AML-193 (cell line): ENCODE results near the gene TBC1D22A.
"Not testable (repeated sequence)": the region's sequence is repeated elsewhere in the genome, so short reads cannot be mapped to it uniquely, and the experiment has no call there.

ENCODE experiments used
- DNase-seq, 2 experiments: peaks; one replicate each; lab custom pipeline; 2025; lab: John Stamatoyannopoulos, UW

Gene TBC1D22A

DNA sequence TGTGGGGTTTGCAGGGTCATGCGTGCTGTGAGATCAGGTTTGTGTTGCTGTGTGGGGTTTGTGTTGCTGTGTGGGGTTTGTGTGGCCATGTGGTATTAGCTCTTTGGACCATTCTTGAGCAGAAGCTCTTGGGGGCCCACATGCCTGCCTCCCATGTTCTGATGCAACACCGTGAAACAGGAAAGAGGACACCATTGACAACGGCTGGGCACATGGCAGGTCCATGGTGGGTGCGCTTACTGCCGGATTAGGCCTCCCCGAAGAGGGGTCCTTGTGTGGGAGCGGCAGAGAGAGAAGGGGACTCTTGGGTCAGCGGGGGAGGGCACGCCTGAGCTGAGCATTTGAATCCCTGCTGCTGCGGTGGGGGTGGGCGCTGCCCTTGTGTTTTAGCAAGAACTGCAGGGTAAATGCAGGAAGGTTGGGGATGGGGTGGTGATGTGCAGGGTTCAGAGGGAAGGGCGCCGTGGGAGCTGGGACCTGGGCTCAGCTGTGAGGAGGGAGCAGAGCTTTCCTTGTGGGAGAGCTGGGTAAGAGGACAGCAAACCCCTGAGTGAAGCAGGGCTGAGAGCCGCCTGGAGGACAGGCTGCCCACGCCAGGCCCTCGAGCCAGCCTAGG is 361.5 kb downstream of the TBC1D22A start:
- no peak for DNase-seq

DNA sequence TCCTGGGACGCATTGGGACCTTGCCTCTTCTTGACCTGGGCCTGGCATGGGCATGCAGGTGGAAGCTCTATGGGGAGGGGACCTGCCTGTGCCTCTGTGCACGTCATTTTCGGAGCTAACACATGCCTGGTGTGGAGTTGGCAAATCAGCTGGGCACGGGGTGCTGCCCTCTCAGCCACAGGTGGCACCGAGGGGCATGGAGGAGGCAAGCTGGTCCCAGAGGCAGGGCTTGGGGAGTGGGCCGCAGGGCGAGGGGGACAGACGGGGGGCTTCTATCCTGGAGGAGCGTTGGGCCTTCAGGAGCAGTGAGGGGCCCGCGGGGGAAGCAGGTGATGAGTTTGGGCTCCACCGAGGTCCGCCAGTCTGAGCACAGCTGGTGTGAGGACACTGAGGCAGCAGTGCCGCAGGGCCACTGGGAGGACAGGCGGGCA is 362.0 kb downstream of the TBC1D22A start:
- DNase-seq, result no peak

DNA sequence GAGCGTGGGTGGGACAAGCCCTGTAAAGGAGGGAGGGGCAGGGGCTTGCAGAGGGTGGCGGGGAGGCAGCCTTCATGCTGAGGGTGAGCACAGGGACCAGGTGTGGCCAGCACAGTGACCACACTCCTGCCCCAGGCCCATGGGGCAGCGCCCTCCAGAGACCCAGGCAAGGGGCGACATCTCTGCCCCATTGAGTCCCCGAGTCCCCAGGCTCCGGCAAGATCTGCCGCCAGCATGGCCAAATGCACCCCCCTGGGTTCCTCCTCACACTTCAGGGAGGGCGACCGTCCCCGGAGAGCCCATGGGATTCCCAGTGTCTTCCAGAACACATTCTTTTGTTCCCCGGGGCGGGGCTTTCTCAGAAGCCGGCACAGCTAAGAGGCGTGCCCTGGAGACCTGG is 362.5 kb downstream of the TBC1D22A start:
- DNase-seq, result no peak

DNA sequence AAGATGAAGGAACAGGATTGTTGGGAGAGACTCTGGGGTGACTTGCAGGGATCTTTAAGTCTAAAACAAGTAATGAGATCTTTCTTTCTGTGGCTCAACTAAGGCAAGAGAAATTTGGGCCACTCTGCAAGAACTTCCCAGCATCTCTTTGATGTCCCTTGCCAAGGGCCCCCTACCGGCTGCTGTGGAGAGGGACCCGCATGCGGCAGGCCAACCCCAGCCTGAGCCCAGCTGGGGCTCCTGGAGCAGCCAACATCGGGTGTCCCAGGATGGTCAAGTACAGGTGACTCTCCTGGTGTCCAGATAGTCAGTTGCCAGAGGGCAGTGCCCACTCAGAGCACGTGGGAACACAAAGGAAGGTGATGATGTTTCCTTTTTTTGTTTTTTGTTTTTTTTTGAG is 363.2 kb downstream of the TBC1D22A start:
- no peak for DNase-seq

DNA sequence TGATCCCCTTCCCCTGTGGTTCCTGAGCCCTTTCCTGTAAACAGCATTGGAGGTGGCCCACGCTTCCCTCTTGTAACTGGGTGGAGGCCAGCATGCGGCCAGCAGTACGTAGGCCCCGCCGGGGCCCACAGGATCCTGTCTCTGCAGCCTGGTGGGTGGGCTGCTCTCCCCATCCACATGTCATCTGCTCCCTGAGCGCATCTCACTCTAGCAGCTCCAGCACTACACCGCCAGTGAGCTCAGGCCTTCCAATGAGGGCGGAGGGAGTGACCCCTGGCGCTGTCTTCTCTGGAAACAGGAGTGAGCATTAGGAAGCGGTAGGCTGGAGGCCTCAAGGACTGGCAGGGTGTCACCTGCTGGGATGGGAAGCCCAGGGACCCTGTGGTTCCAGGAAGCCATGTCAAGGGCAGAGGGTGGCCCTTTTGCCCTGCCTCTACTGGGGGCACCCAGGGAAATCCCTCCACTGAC is 363.9 kb downstream of the TBC1D22A start:
- no peak for DNase-seq

DNA sequence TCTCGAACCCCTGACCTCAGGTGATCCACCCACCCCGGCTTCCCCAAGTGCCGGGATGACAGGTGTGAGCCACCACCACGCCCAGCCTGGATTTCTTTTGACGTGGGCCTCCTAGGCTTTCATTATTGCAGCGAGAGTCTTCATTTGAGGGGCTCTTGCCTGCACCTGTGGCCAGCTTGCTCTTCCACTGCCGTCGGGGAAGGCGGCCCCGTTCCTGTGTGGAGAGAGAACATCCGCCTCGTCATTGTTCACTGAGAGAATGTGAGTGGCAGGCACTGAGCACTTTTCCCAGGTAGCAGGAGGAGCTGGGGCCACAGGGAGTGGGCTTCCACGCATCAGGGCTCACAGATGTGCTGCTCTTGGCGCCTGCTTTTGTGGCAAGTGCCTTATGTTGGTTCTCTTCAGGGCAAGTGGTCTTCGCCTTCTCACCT is 365.0 kb downstream of the TBC1D22A start:
- DNase-seq, result no peak

DNA sequence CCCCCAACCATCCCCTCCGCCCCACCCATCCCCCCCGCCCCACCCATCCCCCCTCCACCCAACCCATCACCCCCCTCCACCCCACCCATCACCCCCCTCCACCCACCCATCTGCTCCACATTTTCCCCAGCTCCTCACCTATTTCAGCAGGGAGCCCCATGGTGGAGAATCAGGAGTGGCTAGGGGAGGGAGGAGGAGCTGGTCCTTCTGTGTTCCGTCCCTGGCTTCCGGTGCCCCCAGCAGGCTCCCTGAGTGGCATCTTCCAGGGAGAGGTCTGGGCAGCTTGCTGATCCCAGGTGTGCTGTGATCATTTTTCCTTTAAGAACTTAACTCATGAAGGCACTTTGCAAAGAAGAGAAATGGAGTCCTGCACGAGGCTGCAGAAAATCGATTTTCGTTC is 365.8 kb downstream of the TBC1D22A start:
- DNase-seq, result no peak

DNA sequence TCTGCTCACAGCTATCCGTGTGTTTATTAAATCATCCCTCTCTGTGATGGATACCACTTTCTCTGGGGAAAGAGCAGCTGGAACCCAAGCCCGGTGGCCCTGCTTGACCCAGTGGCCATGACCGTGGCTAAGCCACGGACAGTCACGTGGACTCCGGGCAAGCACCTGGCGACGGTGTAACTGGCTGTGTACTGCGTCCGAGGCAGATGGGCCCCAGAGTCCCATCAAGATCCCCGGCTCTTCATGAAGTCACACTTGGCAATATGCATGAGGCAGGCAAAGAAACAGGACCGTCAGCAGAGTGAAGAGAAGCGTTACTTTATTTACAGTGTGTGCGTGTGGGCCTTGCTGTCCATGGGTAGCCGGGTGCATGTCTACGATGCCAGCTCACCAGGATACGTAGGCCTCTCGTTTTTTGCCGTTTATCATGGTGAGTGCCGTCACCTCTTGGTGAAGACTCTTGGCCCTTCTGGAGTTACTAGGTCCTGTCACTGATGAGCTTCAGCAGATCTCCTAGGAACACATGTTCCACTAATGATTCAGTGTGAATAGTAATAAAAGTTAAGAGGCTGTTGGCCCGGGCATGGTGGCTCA is 366.3 kb downstream of the TBC1D22A start:
- DNase-seq, result no peak

DNA sequence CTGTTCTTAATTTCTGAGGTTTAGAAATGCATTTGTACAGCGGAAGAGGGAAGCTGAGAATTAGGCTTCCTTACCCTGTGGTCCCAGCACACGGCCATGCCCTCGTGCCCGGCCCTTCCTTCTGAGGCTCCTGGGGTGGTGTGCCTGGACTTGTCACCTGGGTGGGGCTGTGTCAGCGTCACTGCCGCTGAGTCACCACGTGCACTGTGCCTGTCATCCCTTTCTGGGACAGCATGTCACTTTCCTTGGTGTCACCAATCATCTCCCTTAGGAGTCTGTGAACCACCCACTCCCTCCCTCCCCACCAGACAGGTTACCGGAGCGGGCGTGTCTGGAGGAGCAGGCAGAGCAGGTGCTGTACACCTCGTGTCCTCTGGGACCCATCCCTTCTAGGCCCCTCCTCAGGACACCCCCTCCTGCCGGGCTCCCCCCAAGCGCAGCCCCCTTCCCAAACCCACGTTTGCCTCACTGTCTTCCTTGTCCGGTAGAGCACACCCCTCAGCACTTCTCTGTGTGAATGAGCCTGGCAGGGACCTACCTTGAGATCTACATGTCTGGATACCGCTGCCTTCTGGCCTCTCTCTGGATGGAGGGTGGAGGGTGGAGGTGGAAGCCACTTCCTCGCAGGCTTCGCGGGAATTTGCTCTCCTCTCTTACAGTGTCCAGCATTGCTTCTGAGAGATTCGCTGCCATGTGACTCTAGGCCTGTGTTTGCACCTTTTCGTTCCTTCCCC is 367.6 kb downstream of the TBC1D22A start:
- no peak for DNase-seq

DNA sequence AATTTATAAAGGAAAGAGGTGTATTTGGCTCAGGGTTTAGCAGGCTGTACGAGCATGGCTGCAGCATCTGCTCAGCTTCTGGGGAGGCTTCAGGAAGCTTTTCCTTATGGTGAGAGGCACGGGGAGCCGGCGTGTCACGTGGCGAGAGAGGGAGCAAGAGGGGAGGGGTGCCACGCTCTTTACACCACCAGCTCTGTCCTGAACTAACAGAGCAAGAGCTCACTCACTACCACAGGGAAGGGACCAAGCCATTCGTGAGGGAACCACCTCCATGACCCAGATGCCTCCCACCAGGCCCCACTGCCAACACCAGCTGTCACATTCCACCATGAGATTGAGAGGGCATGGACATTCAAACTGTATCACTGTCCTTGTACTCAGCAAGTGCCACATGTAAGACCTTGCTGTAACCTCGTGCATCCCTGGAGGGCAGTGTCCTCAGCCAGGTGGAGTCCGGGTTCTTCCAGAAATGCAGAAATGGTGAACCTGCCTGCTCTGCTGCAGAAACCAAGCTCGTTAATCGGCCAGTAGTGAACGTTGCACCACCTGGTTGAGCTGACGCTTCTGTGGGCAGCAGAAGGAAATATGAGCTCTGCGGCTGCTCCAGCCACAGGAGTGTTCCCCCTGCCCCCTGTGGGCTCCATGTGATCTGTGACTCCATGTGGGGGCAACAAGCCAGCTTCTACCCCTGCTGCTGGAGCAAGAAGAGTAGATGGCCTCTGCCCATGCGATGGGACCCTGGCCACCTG is 368.6 kb downstream of the TBC1D22A start:
- DNase-seq, result no peak

DNA sequence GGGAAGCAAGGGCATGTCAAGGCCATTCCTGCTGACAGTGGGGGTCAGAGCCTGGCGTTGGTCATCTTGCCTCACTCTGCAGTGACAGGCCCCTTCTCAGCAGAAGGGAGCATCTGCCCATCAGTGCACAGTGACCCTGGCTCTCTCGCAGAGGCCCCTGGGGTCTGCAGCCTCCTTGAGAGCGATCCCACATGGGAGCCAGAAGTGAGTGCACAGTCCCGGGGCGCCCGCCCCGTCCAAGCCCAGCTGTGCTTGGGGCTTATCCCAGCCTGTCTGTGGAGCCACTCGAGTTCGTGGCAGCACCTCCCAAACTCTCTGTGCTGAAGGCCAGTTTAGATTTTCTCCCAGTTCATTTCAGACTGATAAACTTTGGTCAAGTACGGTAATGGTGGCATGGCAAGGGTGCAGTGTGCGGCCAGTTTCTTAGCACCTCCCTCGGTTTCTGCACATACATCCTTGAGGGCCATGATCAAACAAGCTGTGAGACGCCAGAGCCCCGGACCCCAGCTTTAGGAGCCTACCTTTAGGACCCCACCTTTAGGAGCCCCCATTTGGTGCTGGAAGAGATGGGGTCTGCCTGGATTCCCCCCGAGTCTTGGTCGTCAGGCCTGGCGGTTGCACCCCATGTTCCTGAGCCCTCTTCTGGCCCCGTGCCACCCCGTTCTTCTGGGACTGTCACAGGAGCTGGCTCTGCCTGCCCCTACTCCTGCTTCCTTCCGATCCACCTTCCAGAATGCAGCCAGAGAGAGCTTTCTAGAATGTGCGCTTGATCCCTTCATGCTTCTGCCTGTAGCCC is 369.4 kb downstream of the TBC1D22A start:
- no peak for DNase-seq

DNA sequence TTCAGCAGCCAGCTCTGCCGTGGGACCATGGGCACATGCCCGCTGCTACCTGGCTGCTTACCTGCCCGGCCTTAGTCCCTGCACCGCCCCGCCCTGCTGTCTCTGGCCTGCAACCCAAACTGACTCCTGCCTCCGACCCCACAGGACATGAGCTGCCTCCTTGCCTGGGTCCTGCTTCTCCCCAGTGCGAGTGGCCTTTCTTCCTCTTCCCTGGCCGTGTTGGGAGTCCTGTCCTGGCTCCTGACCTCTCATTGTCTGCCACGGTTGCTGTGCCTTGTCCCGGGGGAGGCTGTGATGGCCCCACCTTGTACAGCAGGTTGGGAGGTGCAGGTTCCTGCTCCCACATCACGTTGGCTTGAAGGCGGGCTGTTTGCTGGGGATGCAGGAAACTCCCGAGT is 370.0 kb downstream of the TBC1D22A start:
- no peak for DNase-seq

DNA sequence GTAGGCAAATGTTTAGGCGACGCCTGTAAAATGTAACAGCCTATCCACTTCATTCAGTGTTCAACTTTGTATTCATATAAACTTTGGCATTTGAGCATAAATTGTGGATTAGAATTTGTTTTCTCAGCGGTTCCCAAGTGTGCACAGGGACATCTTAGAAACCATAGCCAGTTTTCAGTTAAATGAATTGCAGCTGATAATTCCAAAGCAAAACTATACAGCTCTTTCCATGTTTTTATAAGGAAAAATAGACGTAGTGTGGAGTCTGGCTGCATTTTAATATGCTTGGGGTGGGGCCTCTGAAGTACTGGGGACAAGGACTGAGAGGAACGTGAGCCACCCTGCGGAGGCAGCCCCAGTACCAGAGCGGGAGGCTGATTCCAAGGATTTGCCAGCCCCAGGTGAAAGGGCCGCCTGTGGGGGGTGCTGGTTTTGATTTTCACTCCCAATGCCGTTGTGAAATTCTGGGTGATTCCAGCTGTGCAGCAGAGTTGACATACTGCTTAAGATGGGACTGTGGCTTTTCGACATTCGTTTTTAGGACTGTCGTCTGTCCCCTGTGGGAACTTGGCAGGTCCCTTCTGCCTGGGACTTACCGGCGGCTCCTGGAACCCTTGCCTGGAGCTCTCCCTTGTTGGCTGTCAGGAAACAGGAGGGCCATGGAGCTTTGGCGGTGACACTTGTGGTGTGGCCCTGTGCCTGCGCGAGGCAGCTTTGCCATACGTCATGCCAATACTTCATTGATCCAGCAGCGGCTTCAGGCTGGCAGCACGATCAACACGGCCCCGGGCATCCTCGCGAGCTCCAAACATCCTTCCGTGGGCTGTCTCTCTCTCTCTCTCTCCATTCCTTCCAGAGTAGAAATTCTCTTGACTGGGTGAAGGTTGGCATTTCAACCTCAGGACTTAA is 370.9 kb downstream of the TBC1D22A start:
- no peak for DNase-seq

DNA sequence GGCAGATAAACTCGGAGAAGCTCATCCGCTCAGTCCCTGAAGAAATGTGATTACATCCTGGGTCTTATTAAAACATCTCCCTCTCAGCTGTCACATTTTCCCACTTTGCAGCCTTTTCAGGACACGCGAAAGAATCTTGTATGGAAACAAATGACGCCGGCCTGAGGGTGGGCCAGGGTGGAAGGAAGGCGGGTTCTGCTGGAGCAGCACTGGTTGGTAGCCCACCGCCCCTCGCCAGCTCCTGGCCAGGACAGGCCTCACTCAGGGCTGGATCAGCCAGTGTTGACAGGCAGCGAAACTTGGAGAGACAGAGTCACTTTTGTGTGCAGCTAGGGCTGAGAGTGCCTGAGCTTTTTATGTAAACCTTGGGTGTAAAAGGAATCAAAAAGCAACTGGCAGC is 371.8 kb downstream of the TBC1D22A start:
- DNase-seq, result no peak

DNA sequence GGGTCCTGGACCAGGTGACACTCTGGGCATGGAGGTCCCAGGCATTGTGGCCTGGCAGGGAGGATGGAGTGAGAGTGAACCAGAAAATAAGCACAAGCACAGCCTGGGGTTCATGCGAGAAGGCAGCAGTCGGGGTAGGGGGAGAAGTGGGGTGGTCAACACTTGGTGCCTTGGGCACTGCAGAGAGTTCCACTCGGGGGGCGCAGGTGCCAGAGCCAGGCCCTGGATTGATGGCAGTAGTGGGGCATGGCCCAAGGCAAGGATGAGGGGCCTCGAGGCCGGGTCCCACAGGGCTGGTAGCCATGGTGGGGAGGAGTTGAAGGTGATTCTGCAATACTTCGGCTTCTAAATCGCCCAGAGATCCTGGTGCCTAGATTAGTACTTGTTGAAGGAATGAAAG is 372.9 kb downstream of the TBC1D22A start:
- no peak for DNase-seq

DNA sequence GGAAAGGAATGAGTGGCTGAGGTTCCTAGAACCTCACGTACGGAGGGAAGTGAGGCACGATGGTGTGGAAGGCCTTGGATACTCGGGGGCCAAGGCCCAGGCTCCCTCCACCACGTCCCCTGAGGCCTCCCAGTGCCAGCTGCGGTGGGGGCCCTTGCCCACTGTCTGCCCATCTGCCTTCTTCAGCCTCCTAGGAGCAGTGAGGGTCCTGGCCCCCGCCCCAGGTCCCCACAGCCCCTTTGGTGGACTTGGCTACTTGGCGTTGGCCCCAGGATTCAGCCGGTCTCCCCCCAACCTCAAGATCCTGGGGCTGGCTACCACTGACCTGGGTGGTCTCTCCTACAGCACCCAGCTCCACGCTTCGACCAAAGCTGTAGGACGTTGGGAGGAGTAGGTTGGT is 373.6 kb downstream of the TBC1D22A start:
- DNase-seq, result no peak

DNA sequence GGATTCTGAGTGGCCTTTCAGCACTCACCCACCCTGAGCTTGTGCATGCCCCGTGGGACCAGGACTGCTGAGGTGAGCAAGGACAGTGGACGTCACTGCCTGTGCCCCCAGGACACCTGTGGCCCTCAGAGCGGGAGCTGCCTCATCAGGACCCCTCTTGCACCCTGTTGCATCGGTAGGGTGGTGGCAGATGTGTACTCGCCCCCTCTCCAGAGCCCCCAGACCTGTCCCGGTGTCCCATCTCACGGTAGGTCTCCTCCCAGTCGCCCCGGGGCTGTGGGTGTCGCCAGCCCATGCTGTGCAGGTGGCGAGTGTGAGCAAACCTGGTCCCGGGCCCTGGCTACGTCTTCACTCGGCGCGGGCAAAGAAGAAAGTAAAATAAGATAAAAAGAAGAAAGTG is 374.2 kb downstream of the TBC1D22A start:
- no peak for DNase-seq

DNA sequence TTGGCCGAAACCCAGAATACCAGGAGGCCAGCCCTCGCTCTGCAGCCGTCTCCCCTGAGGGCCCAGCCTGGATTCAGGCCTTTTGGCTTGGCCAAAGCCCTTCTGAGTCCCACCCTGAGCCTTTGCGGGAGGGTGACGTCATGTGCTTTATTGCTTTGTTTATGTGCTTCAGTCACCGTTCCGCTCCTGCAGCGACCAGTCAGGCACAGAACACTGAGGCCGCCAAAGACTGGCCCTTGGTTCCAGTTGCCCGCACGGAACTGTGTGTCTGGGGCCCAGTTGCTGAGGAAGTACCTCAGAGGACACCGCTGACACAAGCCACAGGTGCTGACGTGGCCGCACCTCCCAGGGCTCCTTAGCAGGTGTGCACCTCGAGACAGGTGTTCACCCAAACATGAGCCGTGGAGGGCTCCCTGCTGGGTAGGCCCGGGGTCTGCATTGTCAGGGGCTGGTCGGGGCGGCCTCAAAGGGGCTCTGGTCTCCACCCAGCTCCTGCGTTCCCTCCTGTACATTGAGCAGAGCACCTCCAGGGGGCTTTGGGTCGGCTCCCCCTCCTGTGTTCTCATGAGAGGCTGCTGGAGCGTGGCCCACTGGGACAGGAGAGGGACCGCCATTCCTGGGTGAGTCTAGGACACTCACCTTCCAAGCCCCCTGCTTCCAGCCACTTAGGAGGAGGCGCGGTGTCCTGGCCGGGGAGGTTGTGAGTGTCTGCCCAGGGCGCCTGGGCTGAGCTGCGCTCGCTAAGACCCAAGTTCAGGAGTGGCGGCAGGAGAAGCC is 376.8 kb downstream of the TBC1D22A start:
- DNase-seq, result no peak

DNA sequence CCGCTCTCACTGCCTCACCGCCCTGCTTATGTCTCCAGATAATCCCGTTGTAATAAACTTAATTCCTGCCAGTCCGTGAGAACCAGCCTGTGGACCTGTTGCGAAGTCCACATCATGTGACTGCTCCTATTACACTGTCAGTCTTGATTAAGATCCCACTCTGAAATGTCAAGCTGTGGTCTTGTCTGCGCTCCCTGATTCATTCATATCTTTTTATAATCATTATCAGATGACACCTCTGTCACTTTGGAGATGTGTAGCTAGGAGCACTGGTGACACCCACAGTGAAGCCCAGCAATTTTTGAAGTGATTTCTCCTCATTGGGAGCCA is 377.3 kb downstream of the TBC1D22A start:
- DNase-seq, result no peak

DNA sequence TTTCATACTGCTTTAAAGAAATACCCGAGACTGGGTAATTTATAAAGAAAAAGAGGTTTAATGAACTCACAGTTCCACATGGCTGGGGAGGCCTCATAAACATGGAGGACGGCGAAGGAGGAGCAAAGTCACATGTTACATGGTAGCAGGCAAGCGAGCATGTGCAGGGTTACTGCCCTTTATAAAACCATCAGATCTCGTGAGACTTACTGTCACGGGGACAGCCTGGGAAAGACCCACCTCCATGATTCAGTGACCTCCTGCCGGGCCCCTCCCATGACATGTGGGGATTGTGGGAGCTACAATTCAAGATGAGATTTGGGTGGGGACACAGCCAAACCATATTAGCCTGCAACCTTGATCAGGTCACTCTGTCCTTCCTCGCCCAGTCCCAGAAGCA is 378.5 kb downstream of the TBC1D22A start:
- not testable (repeated sequence) for DNase-seq
